Adrenal gland (tissue), 5 donors: ENCODE data around the gene NFYC.

Experiments
- CTCF ChIP-seq, 6 experiments: fragments of 450-650 bp in 4 of 6; fragments of 200-600 bp in 2 of 6; sonication (generic) in 1 of 6; IDR thresholded peaks; 1 replicate in 5 of 6; 2 replicates in 1 of 6; pipeline versions ENCODE4 v1.5.1 to v1.8.0; 2016 to 2021; ENCODE audit warnings: antibody characterized with exemption in 6 of 6, mild to moderate bottlenecking in 2 of 6, moderate library complexity in 1 of 6
- POLR2A ChIP-seq, 2 donors: fragments of 450-650 bp; IDR thresholded peaks; one replicate each; pipeline ENCODE4 v1.6.1; 2017; ENCODE audit warnings: antibody characterized with exemption in 2 of 2, mild to moderate bottlenecking in 2 of 2, moderate library complexity in 1 of 2
- donor health status: DM: no; HTN: no; CAD: no.

- TF ChIP-seq CTCF (IDR thresholded peaks at IDR 0.05) (no peak), POLR2A (IDR thresholded peaks at IDR 0.05) (no peak)
Observed at GRCh38 chr1:40762144-40762923, 70.8 kb downstream of the NFYC start.
